Erythroblast (primary cell): Measurements from ENCODE around the gene ATAD3B.
"Not testable (repeated sequence)": the region's sequence is repeated elsewhere in the genome, so short reads cannot be mapped to it uniquely, and the experiment has no call there.

Source experiments
- GATA1 ChIP-seq: IDR thresholded peaks from 2 replicates; pipeline ENCODE4 v1.6.1; 2011; ENCODE audit warnings: low read depth, mild to moderate bottlenecking, control low read depth, low read length, moderate library complexity
- POLR2A ChIP-seq: IDR thresholded peaks from 2 replicates; pipeline ENCODE4 v1.6.1; 2011; ENCODE audit warnings: mild to moderate bottlenecking, low read length

DNA sequence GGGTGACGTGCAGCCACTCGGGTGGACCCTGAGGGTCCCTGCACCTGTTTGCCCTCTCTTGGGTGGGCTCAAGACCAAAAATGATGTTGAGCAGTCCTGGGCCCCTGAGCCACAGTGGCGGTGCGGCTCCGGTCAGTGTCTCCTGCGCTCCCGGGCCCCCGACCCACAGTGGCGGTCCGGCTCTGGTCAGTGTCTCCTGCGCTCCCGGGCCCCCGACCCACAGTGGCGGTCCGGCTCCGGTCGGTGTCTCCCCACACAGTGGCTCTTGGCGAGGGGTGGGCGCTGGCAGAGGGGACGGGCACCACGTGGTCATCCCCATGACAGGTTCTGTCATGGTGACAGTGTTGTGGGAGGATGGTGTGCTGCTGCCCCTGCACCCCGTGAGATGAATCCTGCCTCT, 22.7 kb downstream of the ATAD3B start:
- not testable (repeated sequence) for TF ChIP-seq POLR2A, GATA1
